ENCODE results near the gene EVI5.
"Not testable (repeated sequence)": the region's sequence is repeated elsewhere in the genome, so short reads cannot be mapped to it uniquely, and the experiment has no call there.

Gene EVI5

GRCh38 chr1:92791487-92792066 is 6.7 kb upstream of the EVI5 start:
- ATAC-seq (no peak), DNase-seq (no peak)

- ATAC-seq (peak; percentile 49), DNase-seq (no peak)
Observed at GRCh38 chr1:92790867-92791266, 6.0 kb upstream of the EVI5 start.

GRCh38 chr1:92790081-92790480 is 5.2 kb upstream of the EVI5 start:
- no peak for DNase-seq
- ATAC-seq: no peak

GRCh38 chr1:92786111-92786901 is 1.4 kb upstream of the EVI5 start:
- ATAC-seq (no peak), DNase-seq (no peak)

- ATAC-seq: peak; percentile 55
- DNase-seq: peak; percentile 50
Observed at GRCh38 chr1:92784021-92784638, 778 bp downstream of the EVI5 start.

DNA sequence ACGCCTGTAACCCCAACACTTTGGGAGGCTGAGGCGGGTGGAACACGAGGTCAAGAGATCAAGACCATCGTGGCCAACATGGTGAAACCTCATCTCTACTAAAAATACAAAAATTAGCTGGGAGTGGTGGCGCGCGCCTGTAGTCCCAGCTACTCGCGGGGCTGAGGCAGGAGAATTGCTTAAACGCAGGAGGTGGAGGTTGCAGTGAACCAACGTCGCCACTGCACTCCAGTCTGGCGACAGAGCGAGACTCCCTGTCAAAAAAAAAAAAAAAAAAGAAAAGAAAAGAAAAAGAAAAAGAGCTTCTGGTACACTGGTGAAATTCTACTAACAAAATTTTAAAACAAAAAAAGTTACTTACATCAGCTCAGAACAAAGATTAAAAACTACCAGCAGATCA is 1.4 kb downstream of the EVI5 start:
- ATAC-seq, DNase-seq: not testable (repeated sequence)

DNA sequence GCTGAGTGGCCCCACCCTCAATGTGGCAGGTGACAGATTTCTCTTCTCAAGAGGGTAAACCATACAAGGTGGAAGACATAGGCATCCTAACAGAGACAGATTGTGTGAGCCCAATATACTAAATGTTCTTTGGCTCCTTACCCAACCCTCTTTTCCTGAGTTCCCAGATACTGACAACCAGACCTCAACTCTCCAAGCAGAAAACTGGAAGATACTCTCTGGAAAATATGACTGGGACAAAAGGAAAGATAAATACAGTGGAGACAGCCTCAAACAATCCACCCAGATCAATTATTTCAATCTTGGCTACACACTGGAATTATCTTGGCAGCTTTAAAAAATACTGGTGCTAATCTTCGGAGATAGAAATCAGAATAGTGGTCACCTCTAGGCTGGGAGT is 6.5 kb downstream of the EVI5 start:
- ATAC-seq: no peak
- no peak for DNase-seq

DNA sequence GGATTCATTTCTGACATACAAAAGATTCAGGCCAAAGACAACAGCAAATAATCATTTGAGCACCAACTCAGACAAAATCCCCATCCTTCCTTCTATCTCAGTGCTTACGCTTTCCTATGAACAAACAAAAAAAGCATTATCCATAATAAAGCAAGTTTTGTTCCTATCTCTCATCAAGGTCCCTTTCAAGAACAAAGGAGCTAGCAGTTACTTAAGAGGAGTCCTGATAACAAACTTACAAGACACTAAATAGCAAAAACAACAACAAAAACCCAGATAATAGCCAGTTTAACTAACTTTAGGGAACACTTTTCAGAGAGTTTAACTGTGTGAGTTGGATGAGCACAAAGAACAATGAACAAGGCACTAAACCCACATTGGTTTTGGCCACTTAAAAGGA is 10.5 kb downstream of the EVI5 start:
- DNase-seq: no peak

GRCh38 chr1:92773749-92774148 is 11.2 kb downstream of the EVI5 start:
- ATAC-seq: not testable (repeated sequence)

More for the DNA sequence above, 10.5 kb downstream of the EVI5 start:
- no peak for ATAC-seq

GRCh38 chr1:92769856-92770255 is 15.1 kb downstream of the EVI5 start:
- ATAC-seq: no peak

More at GRCh38 chr1:92773749-92774148, 11.2 kb downstream of the EVI5 start:
- DNase-seq: not testable (repeated sequence)

GRCh38 chr1:92768915-92769314 is 16.0 kb downstream of the EVI5 start:
- no peak for ATAC-seq
- no peak for DNase-seq

More at GRCh38 chr1:92769856-92770255, 15.1 kb downstream of the EVI5 start:
- no peak for DNase-seq

DNA sequence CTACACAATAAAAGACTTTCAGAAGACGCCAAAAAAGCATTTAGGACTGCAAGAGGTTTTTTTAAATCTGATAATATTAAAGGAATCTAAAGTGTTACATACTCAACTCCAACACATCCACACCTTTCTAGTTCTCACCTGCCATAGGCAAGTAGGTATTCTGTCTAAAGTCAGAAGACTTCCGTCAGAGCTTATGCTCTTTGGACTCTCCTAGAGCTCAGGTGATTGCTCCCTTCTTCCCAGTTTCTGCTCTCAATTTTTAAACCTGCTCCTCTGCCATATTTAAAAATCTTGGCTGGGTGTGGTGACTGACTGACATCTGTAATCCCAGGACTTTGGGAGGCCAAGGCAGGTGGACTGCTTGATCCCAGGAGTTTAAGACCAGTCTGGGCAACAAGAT is 16.6 kb downstream of the EVI5 start:
- ATAC-seq (no peak), DNase-seq (no peak)

- ATAC-seq: no peak
- no peak for DNase-seq
Observed at GRCh38 chr1:92764116-92764515, 20.8 kb downstream of the EVI5 start.

- DNase-seq (no peak), ATAC-seq (no peak)
Observed at GRCh38 chr1:92762355-92762754, 22.6 kb downstream of the EVI5 start.

DNA sequence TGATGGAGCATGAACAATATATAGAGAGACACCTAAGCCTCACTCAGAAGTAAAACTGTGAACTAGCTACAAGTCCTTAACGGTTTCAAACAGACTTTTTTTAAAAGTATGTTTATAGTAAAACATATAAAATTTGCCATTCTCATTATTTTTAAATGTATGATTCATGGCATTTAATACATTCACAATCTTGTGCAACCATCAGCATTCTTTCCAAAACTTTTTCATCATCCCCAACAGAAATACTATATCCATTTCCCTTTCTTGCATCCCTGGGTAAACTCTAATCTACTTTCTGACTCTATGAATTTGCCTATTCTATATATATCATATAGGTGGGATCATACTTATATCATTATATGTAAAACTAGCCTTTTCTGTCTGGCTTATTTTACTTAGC is 25.5 kb downstream of the EVI5 start:
- ATAC-seq: no peak

DNA sequence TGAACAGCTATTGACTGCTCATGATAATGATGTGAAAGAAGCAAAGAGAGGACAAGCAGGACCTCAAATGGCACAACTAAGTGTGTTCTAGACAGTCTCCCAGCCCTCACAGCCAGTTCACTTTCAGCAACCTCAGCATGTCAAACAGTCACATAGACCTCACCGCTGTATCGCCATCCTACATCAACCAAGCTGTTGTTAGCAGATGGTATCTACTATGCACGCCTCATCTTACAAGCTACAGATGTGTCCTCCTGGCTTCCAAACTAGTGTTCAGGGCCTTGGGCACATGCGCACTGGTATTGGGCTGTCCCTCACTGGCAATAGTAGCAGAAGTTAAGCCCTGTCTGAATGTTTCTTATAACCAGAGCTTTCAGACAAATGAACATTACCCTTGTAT is 28.4 kb downstream of the EVI5 start:
- ATAC-seq (no peak), DNase-seq (no peak)

More for the DNA sequence above, 25.5 kb downstream of the EVI5 start:
- DNase-seq: no peak

DNA sequence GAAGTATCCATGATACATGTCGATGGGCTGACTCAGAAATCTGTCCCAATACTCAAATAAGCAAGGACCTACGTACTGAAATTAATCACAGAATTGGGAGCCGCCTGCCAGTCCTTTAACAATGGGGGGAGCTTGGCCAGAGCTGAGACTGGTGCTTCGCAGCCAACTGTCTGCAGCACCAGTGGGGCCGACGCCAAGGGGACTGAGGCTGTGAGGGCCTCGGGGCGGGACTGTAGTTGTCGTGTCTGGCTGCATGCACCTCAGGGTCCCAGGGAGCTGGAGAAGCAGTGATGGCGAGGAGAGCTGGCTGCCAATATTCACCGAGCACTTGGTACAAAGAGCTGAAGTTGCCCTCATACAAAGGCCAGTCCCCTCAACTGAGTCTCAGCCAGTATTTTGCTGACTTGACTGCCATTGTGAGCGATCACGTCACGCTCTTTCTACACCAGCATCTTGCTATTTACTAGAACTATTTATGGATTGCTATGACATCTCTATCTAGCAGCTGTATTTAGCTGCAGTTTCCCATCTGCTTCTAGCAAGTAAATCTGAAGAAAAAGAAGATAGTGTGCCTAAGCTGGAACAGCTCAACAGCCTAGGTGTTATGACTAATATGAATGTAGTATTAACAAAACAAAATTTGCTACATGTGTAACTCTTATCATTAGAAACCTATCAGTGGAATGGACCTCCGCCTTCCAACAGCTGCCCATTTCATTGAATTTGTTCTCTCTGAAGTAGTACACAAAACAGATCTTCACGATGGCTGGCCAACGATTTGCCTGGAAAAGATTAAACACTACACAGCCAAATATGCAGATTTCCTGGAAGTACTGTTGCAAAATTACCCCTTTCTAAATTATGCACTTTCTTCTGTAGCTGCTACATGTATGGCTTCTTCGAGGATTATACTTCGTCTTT is 29.1 kb downstream of the EVI5 start:
- no peak for DNase-seq
- ATAC-seq: no peak

DNA sequence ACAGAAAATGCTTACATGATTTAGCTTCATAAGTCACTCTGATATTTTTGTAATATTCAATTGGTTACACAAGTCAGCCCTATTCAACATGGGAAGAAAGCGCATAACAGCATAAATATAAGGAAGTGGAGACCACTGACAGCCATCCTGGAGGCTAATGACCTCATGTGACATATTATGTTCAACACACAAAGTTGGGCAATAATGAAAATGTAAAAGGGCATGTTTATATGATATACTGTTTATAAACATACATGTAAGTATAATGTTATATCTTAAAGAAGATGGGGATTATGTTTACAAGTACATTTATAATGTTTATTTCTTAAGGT is 30.2 kb downstream of the EVI5 start:
- DNase-seq (no peak), ATAC-seq (no peak)

DNA sequence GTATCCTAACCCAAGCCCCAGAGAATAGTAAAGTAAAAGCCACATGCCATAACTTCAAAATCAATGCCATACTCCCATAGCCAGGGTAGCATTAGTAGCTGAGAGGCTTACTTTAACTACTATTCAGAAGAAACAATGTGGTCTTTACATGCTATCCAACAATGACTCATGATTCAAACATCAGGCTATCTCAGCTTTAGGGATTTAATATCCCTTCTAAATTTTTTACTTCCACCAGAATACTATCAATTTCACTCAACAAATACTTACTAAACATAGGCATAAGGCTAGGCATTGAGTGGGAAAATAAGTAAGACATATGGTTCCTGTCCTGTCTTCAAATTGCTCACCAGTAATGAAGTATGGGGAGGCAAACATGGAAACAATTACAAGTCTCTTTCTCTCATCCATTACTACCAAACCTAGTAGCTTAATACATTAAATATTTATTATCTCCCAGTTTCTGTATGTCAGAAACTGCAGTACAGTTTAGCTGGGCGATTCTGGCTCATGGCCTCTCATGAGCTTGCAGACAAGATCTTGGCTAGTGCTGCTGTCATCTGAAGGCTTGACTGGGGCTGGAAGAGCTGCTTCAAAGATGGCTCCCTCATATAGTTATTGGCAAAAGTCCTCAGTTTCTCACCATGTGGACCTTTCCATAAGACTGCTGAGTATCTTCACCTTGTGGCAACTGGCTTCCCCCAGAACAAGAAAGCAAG is 30.7 kb downstream of the EVI5 start:
- DNase-seq: no peak
- ATAC-seq: no peak

DNA sequence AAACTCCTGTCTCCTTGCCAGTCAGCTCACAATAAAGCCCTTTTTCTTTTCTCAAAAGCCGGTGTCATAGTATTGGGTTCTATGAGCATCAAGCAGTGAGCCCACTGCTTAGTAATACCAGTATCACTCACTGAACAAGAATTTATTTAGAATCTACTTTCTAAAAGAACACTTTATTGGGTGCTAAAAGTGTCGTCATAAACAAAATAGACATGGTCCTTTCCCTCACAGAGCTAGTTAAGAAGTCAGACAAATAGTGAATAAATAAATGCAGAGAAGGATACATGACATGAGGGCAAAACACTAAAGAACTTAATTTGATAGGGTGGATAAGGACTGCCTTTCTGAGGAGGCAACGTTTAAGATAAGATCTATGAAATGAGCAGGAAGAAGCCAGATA is 32.2 kb downstream of the EVI5 start:
- DNase-seq (no peak), ATAC-seq (no peak)

DNA sequence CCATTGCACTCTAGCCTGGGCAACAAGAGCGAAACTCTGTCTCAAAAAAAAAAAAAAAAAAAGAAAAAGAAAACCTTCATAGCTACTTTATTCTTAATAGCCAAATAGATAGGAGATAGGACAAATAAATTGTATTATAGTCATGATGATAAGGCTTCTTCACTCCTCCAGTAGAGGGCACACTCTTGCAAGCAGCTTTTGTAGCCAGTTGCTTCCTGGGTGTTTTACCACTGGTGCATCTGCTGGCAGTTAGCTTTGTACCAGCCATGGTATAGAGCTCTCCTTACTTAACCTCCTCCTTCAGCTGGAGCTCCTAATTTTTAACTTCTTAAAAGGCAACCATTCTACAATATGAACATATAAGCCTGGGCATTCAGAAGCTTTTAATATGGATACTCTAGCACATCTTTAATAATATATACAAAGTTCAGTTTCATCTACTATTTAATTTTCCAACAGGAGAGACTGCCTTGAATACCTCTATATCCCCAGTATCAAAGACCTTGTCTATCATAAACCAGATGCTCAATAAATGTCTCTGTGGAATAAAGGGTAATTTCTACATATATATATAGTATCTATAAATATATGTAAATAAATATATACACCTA is 35.8 kb downstream of the EVI5 start:
- peak; percentile 21 for DNase-seq

More for the DNA sequence above, 35.8 kb downstream of the EVI5 start:
- ATAC-seq: peak; percentile 69

All from stimulated activated naive CD8-positive, alpha-beta T cell treated with anti-CD3 and anti-CD28 coated beads, Interleukin-15, Interleukin-2, amounts not matched to agents 100 U/mL and 50 U/mL, for 24 hours (primary cell).